Pancreas (tissue), 10 donors: ENCODE data around the gene RCOR2. TPM values are rescaled to one million over a fixed set of nuclear protein-coding genes. Genes with fewer than 3 reads are reported as not detected.

Experiments
- ATAC-seq, 4 donors: fragments of 200-7000 bp; cut with Tn5 transposase; one replicate each; pipeline versions ENCODE4 v1.8.0 to v1.9.1; 2020; ENCODE audit warnings: mild to moderate bottlenecking in 4 of 4, moderate library complexity in 4 of 4
- DNase-seq, 6 donors: peaks; one replicate each; pipeline ENCODE4 v3.0.0-alpha.2; 2020
- FAIRE-seq: peaks from 2 replicates; lab custom pipeline; 2012; peaks lifted over from hg19 to GRCh38; lab: Jason Lieb, UNC
- H3K27ac ChIP-seq, 4 donors: fragments of 200-600 bp; sonication (generic); 1 replicate in 3 of 4; 2 replicates in 1 of 4; pipeline versions ENCODE4 v1.5.0 to v1.8.0; 2020
- H3K27me3 ChIP-seq, 4 donors: fragments of 200-600 bp; one replicate each; pipeline ENCODE4 v1.8.0; 2021
- H3K36me3 ChIP-seq, 3 donors: fragments of 200-600 bp; sonication (generic) in 1 of 3; one replicate each; pipeline versions ENCODE4 v1.5.0 to v1.8.0; 2020 to 2021
- H3K4me1 ChIP-seq, 3 donors: fragments of 200-600 bp; one replicate each; pipeline ENCODE4 v1.8.0; 2021
- H3K4me3 ChIP-seq, 4 donors: fragments of 200-600 bp; sonication (generic) in 2 of 4; one replicate each; pipeline versions ENCODE4 v1.5.0 to v1.8.0; 2020 to 2021
- H3K9me3 ChIP-seq, 4 donors: fragments of 200-600 bp; one replicate each; pipeline ENCODE4 v1.8.0; 2021
- WGBS, 2 donors: extraction: QIAGEN DNeasy Blood & Tissue Kit; methylation state at CpG; one replicate each; pipeline ENCODE4 v1.1.7; 2013; 5-methylcytosine and 5-hydroxymethylcytosine counted together
- intact Hi-C, 3 donors: fragments of 100-400 bp; cut with DNase I; formaldehyde crosslinking; loops; one replicate each; pipeline versions ENCODE4 v1.11.1 to v1.14.2; 2022
- polyA plus RNA-seq, 2 donors: library from polyadenylated mRNA; stranded (reverse); fragments of 200-250 nt; gene quantifications; one replicate each; pipeline ENCODE4 v1.2.3, GENCODE V29; 2013
- total RNA-seq, 6 donors: library from RNA; stranded (reverse); fragmentation: NEBNext Ultra II Directional in 4 of 6; extraction: Animal tissue kit (Norgen Biotek cat#: 25700) in 4 of 6; gene quantifications; one replicate each; pipeline versions ENCODE4 v1.2.1 to v1.2.4, GENCODE V29; 2021 to 2023
- TF ChIP-seq, protein P1 (sequence below), 4 donors: fragments of 200-600 bp; sonication (generic) in 3 of 4; IDR thresholded peaks; one replicate each; pipeline versions ENCODE4 v1.5.0 to v1.8.0; 2021; ENCODE audit warnings: antibody characterized with exemption in 4 of 4
- donor health status: healthy with polysubstance abuse.
- donor health status: DM: no; HTN: no; CAD: no; lungs with moderate emphysema.
- donor health status: DM: no; HTN: no; CAD: no.
- donor health status: control.
- donor health status: control.
- donor health status: Bipolar disorder and iron deficiency.
- donor health status: DM: yes; HTN: yes; CAD: no.
- donor health status: DM: no; HTN: no; CAD: no.
- donor health status: DM: no; HTN: no; CAD: no.
- donor health status: DM: yes; HTN: yes; CAD: no.

Gene RCOR2
- total and polyA plus RNA-seq, 8 donors: 0.37 to 1.9 (median 0.59) TPM

DNA sequence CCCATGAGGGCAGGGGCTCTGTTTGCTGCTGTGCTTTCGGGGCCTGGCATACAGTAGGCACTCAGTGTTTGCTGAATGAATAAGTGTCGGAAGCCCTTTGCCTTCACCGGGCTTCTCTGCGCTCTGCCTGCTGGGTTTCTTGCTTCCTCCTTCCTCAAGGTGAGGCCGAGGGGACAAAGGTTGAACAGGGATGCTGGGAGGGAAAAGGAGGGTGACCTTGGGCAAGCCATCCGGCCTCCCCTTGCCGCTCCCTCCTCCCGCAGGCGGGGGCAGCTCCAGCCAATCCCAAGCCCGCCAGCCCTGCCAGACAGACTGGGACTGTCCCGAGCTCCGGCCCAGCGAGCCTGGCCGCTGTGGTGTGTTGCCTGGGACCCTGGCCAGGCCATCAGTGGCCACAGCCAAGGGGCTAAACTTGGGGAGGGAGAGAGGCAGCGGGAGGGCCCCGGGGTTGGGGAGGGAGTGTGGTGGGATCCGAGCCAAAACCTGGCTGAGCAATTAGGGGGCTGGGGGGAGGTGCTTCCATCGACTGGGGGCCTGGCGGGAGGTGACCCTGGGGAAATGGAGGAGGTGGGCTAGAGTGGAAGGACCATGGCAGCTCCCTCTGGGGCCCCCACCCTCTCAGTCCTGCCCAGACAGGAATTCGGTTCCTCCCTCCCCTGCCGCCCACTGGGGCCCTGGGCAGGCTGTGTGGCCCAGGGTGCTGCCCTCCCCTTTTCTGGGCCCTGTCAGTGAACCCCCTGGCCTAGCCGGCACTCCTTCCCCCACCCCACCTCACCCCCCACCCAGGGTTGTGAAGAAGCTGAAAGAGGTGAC lies 3.4 kb upstream of the RCOR2 start:
- 6 to 17% methylated on average over 19 to 22 of the region's 22 CpGs for WGBS, 2 donors
- peak overlapping the region in 1 of 4 donors; percentile 28 for H3K4me3 ChIP-seq
- ATAC-seq: peak; percentile 69 to 84 (median 74)
- no peaks in the 10 kb centered on the region for H3K36me3 ChIP-seq
- no peaks in the 10 kb centered on the region for H3K27me3 ChIP-seq
- H3K4me1 ChIP-seq: peaks cover 10 to 29% (median 15%) of the 10 kb centered on the region in 3 donors
- H3K9me3 ChIP-seq: no peaks in the 10 kb centered on the region
- FAIRE-seq: no peak
- H3K27ac ChIP-seq: peak overlapping the region; percentile 9 to 68 (median 60)
- TF ChIP-seq, protein P1, sequence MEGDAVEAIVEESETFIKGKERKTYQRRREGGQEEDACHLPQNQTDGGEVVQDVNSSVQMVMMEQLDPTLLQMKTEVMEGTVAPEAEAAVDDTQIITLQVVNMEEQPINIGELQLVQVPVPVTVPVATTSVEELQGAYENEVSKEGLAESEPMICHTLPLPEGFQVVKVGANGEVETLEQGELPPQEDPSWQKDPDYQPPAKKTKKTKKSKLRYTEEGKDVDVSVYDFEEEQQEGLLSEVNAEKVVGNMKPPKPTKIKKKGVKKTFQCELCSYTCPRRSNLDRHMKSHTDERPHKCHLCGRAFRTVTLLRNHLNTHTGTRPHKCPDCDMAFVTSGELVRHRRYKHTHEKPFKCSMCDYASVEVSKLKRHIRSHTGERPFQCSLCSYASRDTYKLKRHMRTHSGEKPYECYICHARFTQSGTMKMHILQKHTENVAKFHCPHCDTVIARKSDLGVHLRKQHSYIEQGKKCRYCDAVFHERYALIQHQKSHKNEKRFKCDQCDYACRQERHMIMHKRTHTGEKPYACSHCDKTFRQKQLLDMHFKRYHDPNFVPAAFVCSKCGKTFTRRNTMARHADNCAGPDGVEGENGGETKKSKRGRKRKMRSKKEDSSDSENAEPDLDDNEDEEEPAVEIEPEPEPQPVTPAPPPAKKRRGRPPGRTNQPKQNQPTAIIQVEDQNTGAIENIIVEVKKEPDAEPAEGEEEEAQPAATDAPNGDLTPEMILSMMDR (IDR thresholded peaks at IDR 0.05): no peak
- peak; percentile 82 to 95 (median 88) for DNase-seq
- intact Hi-C loops: no loop called here

DNA sequence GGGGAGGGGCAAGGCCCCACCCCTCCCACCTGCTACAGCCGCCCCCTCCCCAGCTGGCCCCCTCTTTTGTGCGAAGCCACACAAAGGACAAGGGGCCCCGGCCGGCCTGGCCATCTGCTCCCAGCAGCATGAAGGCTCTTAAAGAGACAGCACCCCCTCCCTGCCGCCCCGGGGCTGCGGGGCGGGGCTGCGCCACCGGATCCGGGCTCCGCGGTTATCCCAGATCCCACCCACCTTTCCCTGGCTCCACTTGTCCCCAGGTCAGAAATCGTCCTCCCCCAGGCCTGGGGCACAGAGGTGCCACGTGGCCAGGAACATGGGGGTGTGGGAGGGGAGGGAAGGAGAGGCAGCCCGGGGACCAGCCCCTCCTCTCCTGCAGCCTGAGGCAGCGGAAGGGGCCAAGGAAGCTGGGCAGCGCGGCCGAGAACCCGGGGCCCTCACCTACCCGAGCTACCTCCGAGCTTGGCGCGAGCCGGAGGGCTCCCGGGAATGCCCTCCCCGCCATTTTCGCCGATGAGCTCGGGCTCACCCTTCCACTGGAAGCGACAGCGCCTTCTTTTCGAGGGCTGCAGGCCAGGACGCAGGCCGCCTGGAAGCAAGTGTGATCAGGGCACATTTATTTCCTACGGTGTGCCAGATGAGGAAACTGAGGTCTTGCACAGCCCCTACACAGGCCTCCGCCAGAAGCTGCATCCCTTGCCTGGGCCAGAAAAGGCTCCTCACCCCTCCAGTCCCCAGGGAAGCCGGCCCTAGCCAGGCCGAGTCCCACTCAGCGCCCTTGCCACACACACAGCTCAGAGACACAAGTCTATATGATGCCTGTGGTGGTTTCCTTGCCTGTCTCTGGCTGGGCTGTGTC lies 2.5 kb upstream of the RCOR2 start:
- ATAC-seq (peak; percentile 1 to 11 (median 6)), DNase-seq (peak in 3 of 6 donors; percentile 32 to 80 (median 53)), FAIRE-seq (no peak)
- no peaks in the 10 kb centered on the region for H3K36me3 ChIP-seq
- H3K4me3 ChIP-seq: peak overlapping the region in 2 of 4 donors; percentile 14 to 28
- peaks cover 10 to 29% (median 15%) of the 10 kb centered on the region in 3 donors for H3K4me1 ChIP-seq
- TF ChIP-seq, protein P1 (IDR thresholded peaks at IDR 0.05): no peak
- H3K9me3 ChIP-seq: no peaks in the 10 kb centered on the region
- intact Hi-C loops: no loop called here
- no peaks in the 10 kb centered on the region for H3K27me3 ChIP-seq
- peak overlapping the region; percentile 9 to 68 (median 60) for H3K27ac ChIP-seq
- 24 to 33% methylated on average over 40 of the region's 41 CpGs for WGBS, 2 donors

DNA sequence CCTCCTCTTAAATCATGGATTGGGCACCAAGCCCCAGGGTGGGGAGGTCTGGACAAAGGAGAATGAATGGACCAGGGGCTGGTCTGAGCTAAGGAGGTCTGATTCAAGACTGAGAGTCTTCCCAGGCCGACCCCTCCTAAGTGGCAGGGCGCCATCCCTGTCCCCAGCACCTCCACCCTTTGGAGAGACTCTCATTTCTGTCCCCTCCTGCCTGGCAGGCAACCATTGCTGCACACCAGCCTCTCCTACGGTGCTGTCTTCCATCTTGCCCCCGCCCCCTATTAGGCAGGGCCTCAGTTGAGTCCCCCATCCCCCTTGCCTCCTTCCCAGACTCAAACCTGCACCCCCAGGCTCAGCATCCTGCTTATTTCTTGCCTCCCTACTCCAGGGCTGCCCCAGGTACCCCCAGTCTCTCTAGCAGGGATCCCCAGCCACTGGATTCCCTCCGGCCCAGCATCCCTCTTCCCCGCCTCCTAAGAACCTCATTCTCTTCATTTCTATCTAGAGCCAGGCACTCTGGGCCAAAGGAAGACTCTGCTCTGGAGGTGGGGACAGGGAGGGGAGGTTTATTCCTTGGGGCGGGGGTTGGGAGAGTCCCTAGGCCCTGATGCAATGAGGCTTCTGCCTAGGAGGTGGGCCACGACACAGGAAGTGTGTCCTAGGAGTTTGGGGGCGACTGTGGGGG lies 1.7 kb upstream of the RCOR2 start:
- ATAC-seq: no peak
- no peak for FAIRE-seq
- 68 to 75% methylated on average over 9 of the region's 9 CpGs for WGBS, 2 donors
- H3K4me1 ChIP-seq: peaks cover 10 to 29% (median 15%) of the 10 kb centered on the region in 3 donors
- TF ChIP-seq, protein P1 (IDR thresholded peaks at IDR 0.05): no peak
- no peaks in the 10 kb centered on the region for H3K9me3 ChIP-seq
- DNase-seq: peak in 1 of 6 donors; percentile 50
- H3K27me3 ChIP-seq: no peaks in the 10 kb centered on the region
- peak overlapping the region in 1 of 4 donors; percentile 28 for H3K4me3 ChIP-seq
- intact Hi-C loops: no loop called here
- no peaks in the 10 kb centered on the region for H3K36me3 ChIP-seq
- H3K27ac ChIP-seq: peak overlapping the region; percentile 18 to 66 (median 33)

DNA sequence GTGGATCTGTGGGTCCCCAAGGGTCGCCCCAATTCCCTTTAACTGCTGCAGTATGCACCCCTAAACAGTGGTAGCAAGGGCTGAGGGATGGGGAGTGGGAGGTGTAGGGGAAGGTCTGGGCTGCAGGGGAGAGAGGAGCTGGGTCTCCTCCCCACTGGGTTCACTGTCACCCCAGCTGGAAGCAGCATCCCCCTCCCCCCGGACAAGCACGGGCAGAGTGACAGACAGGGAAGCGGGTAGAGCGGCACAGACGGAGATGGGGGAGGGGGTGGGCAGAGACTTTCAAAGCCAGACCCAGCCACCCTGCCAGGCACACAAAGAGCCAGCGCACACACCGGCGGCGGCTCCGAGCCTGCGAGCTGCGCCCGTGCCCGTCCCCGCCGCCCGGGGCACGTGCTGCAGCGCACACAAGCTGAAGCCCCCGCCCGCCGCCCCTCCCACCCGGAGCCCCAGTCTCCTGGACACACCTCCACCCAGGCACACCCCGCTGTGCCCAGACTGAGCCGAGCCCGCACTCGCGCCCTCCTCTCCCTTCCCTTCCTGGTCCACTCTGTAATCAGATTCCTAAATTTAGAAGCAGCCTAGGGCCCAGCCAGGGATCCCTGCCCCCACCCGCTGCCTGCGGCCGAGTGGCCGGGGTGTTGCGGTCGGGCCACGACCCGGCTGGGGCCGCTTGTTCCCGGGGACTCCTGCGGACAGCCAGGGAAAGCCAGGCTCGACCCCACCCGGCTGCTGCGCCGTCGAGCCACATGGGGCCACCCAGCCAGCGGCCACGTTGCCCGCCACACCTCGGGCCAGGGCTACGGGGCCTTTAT lies 935 bp upstream of the RCOR2 start:
- peak in 5 of 6 donors; percentile 57 to 82 (median 60) for DNase-seq
- Histone ChIP-seq H3K27me3 (no peaks in the 10 kb centered on the region), H3K9me3 (no peaks in the 10 kb centered on the region), H3K27ac (peak overlapping the region; percentile 20 to 66 (median 40)), H3K4me3 (peak overlapping the region; percentile 20 to 55 (median 32)), H3K36me3 (no peaks in the 10 kb centered on the region), H3K4me1 (peaks cover 10 to 29% (median 15%) of the 10 kb centered on the region in 3 donors)
- intact Hi-C loops: no loop called here
- ATAC-seq: peak; percentile 40 to 52 (median 50)
- TF ChIP-seq, protein P1 (IDR thresholded peaks at IDR 0.05): no peak
- 11 to 18% methylated on average over 31 to 49 of the region's 50 CpGs for WGBS, 2 donors
- FAIRE-seq: no peak
